HepG2 (cell line): Measurements from ENCODE around the gene MARF1. TPM values are rescaled to one million over a fixed set of nuclear protein-coding genes. Genes with fewer than 3 reads are reported as not detected.

Experiments used
- CCDC6 ChIP-seq: sonication (generic); formaldehyde crosslinking; IDR thresholded peaks from 2 replicates; pipeline ENCODE4 v1.8.1; 2022; ENCODE audit warnings: mild to moderate bottlenecking, missing genetic modification reagents, moderate library complexity
- DPF2 ChIP-seq: sonication (generic); formaldehyde crosslinking; IDR thresholded peaks from 2 replicates; pipeline ENCODE4 v1.4.0; 2020; ENCODE audit warnings: mild to moderate bottlenecking, low read depth, missing genetic modification reagents, borderline replicate concordance
- FIP1L1 ChIP-seq: fragments of 200-400 bp; formaldehyde crosslinking; IDR thresholded peaks from 2 replicates; pipeline ENCODE4 v1.6.1; 2018; ENCODE audit warnings: low read depth, mild to moderate bottlenecking, low read length, moderate library complexity, borderline replicate concordance; ENCODE audit not compliant: insufficient read depth
- HOXD1 ChIP-seq: sonication (generic); formaldehyde crosslinking; IDR thresholded peaks from 2 replicates; pipeline ENCODE4 v1.5.0; 2020; ENCODE audit warnings: missing genetic modification reagents
- MEF2D ChIP-seq: sonication (generic); formaldehyde crosslinking; IDR thresholded peaks from 2 replicates; pipeline ENCODE4 v1.5.1; 2020; ENCODE audit warnings: mild to moderate bottlenecking, missing genetic modification reagents
- PHF8 ChIP-seq: sonication (generic); formaldehyde crosslinking; IDR thresholded peaks from 2 replicates; pipeline ENCODE4 v1.5.0; 2020; ENCODE audit warnings: missing genetic modification reagents
- RCOR2 ChIP-seq: IDR thresholded peaks from 2 replicates; pipeline ENCODE4 v1.6.1; 2016; ENCODE audit warnings: missing biosample characterization, missing genetic modification reagents
- RELA ChIP-seq: sonication (generic); formaldehyde crosslinking; IDR thresholded peaks from 2 replicates; pipeline ENCODE4 v1.4.0; 2020; ENCODE audit warnings: missing genetic modification reagents
- SALL1 ChIP-seq: sonication (generic); formaldehyde crosslinking; IDR thresholded peaks from 2 replicates; pipeline ENCODE4 v1.8.0; 2022; ENCODE audit warnings: mild to moderate bottlenecking, missing genetic modification reagents
- THYN1 ChIP-seq: sonication (generic); formaldehyde crosslinking; IDR thresholded peaks from 2 replicates; pipeline ENCODE4 v1.8.1; 2023; ENCODE audit warnings: low read depth, mild to moderate bottlenecking, moderate library complexity, missing genetic modification reagents, borderline replicate concordance
- U2AF2 ChIP-seq: fragments of 200-400 bp; formaldehyde crosslinking; IDR thresholded peaks from 2 replicates; pipeline ENCODE4 v1.6.1; 2017; ENCODE audit warnings: low read depth, mild to moderate bottlenecking, low read length
- ZFAT ChIP-seq: sonication (generic); formaldehyde crosslinking; conservative IDR thresholded peaks from 2 replicates; pipeline ENCODE4 v1.8.1; 2023; ENCODE audit warnings: missing genetic modification reagents, inconsistent platforms
- ZNF549 ChIP-seq: sonication (generic); formaldehyde crosslinking; IDR thresholded peaks from 2 replicates; pipeline ENCODE4 v1.5.0; 2020; ENCODE audit warnings: missing genetic modification reagents
- ZNF550 ChIP-seq: sonication (generic); formaldehyde crosslinking; IDR thresholded peaks from 2 replicates; pipeline ENCODE4 v1.4.0; 2020; ENCODE audit warnings: mild to moderate bottlenecking, missing genetic modification reagents, borderline replicate concordance
- ZNF564 ChIP-seq: sonication (generic); formaldehyde crosslinking; IDR thresholded peaks from 2 replicates; pipeline ENCODE4 v1.8.1; 2023; ENCODE audit warnings: mild to moderate bottlenecking, missing genetic modification reagents
- ZNF616 ChIP-seq: sonication (generic); formaldehyde crosslinking; IDR thresholded peaks from 2 replicates; pipeline ENCODE4 v1.5.0; 2020; ENCODE audit warnings: low read depth, mild to moderate bottlenecking, missing genetic modification reagents
- ZNF674 ChIP-seq: sonication (generic); formaldehyde crosslinking; IDR thresholded peaks from 2 replicates; pipeline ENCODE4 v1.5.0; 2020; ENCODE audit warnings: low read depth, mild to moderate bottlenecking, missing genetic modification reagents
- ZNF724P ChIP-seq: sonication (generic); formaldehyde crosslinking; IDR thresholded peaks from 2 replicates; pipeline ENCODE4 v1.8.0; 2022; ENCODE audit warnings: missing genetic modification reagents, borderline replicate concordance
- ZNF782 ChIP-seq: sonication (generic); formaldehyde crosslinking; IDR thresholded peaks from 2 replicates; pipeline ENCODE4 v1.4.0; 2020; ENCODE audit warnings: missing genetic modification reagents, mild to moderate bottlenecking, borderline replicate concordance
- polyA plus RNA-seq, 8 experiments: library from polyadenylated mRNA; depleted of rRNA in 3 of 8; stranded (reverse) in 7 of 8; unstranded in 1 of 8; fragments of >200 nt; fragmentation: Illumina TruSeq in 4 of 8; extraction: Trizol in 4 of 8; gene quantifications; 2 replicates each; pipeline versions ENCODE4 v1.2.1 to v1.2.3, GENCODE V29; 2011 to 2016; ENCODE audit warnings: low read depth in 4 of 8, missing spikeins in 1 of 8, mixed read lengths in 1 of 8; ENCODE audit not compliant: insufficient read depth in 1 of 8
- total RNA-seq, 5 experiments: library from RNA; depleted of rRNA; stranded (reverse); fragments of >200 nt; fragmentation: Illumina TruSeq; extraction: Trizol; gene quantifications; 2 replicates each; pipeline ENCODE4 v1.2.3, GENCODE V29; 2016; ENCODE audit warnings: low read depth in 1 of 5
- TF ChIP-seq, protein P1 (sequence below): sonication (generic); formaldehyde crosslinking; IDR thresholded peaks from 2 replicates; pipeline ENCODE4 v1.5.1; 2020; ENCODE audit warnings: missing genetic modification reagents, mild to moderate bottlenecking, borderline replicate concordance
- TF ChIP-seq, protein P2 (sequence below): sonication (generic); formaldehyde crosslinking; IDR thresholded peaks from 2 replicates; pipeline ENCODE4 v1.4.0; 2020; ENCODE audit warnings: missing genetic modification reagents, borderline replicate concordance
- TF ChIP-seq, protein P3 (sequence below): sonication (generic); formaldehyde crosslinking; IDR thresholded peaks from 2 replicates; pipeline ENCODE4 v1.5.1; 2020; ENCODE audit warnings: mild to moderate bottlenecking, missing genetic modification reagents, moderate library complexity
- TF ChIP-seq, protein P4 (sequence below), 2 experiments: fragments of 450-650 bp in 1 of 2; sonication (generic) in 1 of 2; formaldehyde crosslinking; IDR thresholded peaks; 2 replicates each; pipeline versions ENCODE4 v1.5.0 to v1.8.0; 2020 to 2022; ENCODE audit warnings: mild to moderate bottlenecking in 1 of 2, missing genetic modification reagents in 1 of 2

The MARF1 gene
- total and polyA plus RNA-seq, 2 of the 13 experiments (the other 11 are each of a cell fraction or from before 2014, with no cell fraction given), result 8.7 to 20.7 TPM

DNA sequence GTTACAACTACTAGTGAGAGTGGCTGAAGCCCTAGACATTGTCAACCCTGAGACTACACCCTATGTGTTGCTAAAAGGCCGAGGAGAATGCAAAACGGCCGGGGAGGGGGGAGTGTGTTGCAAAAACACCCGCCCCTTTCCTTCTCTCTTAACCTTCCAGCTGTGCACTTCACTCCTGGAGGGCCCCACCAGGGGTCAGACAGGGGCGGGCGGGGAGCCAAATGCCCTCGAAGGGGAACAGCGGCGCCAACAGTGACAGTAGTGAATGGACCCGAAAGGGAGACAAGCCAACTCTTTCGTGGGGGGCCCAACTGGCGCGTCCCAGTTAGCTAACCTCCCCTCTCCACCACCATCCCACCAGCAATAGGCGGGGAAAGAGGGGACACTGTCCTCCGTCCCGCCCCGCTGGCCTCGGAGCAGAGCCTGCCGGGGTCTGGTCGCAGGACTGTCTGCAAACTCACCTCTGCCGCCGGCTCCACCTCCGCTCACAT, 352 bp downstream of the MARF1 start (continued):
- TF ChIP-seq THYN1 (CRISPR knock-in tag) (peak; percentile 66; the same call in 1 of the 2 replicates), ZNF549 (no peak), U2AF2 (0 out of 2 replicates have a peak, but pooled peaks have one; percentile 25), RELA (CRISPR knock-in tag) (no peak), ZNF616 (CRISPR knock-in tag) (peak; percentile 76), ZFAT (no peak), ZNF724P (CRISPR knock-in tag) (peak; percentile 70; the same call in 1 of the 2 replicates), ZNF782 (peak; percentile 78), ZNF564 (CRISPR knock-in tag) (peak; percentile 83; the same call in 1 of the 2 replicates), FIP1L1 (0 out of 2 replicates have a peak, but pooled peaks have one; percentile 54), ZNF550 (CRISPR knock-in tag) (no peak), ZNF674 (CRISPR knock-in tag) (0 out of 2 replicates have a peak, but pooled peaks have one; percentile 50), PHF8 (CRISPR knock-in tag) (peak; percentile 86), RCOR2 (CRISPR knock-in tag) (no peak), MEF2D (peak; percentile 58), DPF2 (CRISPR knock-in tag) (0 out of 2 replicates have a peak, but pooled peaks have one; percentile 28), HOXD1 (CRISPR knock-in tag) (no peak; the same call in 1 of the 2 replicates), SALL1 (CRISPR knock-in tag) (peak; percentile 80), CCDC6 (CRISPR knock-in tag) (peak; percentile 87)
- TF ChIP-seq, protein P1, sequence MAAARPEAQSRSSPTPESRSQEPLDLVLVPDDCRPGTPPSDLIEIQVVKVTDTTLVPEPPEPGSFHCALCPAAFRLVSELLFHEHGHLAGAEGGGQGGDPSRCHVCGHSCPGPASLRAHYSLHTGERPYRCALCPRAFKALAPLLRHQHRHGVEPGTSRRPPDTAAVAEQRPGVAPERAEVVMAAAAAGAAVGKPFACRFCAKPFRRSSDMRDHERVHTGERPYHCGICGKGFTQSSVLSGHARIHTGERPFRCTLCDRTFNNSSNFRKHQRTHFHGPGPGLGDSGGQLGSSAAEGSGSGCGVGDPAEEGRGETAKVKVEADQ, result peak; percentile 65; the same call in 1 of the 2 replicates
- TF ChIP-seq, protein P2, sequence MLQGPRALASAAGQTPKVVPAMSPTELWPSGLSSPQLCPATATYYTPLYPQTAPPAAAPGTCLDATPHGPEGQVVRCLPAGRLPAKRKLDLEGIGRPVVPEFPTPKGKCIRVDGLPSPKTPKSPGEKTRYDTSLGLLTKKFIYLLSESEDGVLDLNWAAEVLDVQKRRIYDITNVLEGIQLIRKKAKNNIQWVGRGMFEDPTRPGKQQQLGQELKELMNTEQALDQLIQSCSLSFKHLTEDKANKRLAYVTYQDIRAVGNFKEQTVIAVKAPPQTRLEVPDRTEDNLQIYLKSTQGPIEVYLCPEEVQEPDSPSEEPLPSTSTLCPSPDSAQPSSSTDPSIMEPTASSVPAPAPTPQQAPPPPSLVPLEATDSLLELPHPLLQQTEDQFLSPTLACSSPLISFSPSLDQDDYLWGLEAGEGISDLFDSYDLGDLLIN (CRISPR knock-in tag), result no peak
- TF ChIP-seq, protein P3, sequence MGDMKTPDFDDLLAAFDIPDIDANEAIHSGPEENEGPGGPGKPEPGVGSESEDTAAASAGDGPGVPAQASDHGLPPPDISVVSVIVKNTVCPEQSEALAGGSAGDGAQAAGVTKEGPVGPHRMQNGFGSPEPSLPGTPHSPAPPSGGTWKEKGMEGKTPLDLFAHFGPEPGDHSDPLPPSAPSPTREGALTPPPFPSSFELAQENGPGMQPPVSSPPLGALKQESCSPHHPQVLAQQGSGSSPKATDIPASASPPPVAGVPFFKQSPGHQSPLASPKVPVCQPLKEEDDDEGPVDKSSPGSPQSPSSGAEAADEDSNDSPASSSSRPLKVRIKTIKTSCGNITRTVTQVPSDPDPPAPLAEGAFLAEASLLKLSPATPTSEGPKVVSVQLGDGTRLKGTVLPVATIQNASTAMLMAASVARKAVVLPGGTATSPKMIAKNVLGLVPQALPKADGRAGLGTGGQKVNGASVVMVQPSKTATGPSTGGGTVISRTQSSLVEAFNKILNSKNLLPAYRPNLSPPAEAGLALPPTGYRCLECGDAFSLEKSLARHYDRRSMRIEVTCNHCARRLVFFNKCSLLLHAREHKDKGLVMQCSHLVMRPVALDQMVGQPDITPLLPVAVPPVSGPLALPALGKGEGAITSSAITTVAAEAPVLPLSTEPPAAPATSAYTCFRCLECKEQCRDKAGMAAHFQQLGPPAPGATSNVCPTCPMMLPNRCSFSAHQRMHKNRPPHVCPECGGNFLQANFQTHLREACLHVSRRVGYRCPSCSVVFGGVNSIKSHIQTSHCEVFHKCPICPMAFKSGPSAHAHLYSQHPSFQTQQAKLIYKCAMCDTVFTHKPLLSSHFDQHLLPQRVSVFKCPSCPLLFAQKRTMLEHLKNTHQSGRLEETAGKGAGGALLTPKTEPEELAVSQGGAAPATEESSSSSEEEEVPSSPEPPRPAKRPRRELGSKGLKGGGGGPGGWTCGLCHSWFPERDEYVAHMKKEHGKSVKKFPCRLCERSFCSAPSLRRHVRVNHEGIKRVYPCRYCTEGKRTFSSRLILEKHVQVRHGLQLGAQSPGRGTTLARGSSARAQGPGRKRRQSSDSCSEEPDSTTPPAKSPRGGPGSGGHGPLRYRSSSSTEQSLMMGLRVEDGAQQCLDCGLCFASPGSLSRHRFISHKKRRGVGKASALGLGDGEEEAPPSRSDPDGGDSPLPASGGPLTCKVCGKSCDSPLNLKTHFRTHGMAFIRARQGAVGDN, result peak; percentile 94
- TF ChIP-seq, protein P4, sequence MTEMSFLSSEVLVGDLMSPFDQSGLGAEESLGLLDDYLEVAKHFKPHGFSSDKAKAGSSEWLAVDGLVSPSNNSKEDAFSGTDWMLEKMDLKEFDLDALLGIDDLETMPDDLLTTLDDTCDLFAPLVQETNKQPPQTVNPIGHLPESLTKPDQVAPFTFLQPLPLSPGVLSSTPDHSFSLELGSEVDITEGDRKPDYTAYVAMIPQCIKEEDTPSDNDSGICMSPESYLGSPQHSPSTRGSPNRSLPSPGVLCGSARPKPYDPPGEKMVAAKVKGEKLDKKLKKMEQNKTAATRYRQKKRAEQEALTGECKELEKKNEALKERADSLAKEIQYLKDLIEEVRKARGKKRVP (CRISPR knock-in tag; IDR thresholded peaks at IDR 0.05), result peak in 1 of 2 experiments; percentile 73; a peak in 2 of 4 replicates
